Uterus (tissue), 4 donors: ENCODE results near the gene TMEM213. TPM values are rescaled to one million over a fixed set of nuclear protein-coding genes. Genes with fewer than 3 reads are reported as not detected.

ENCODE experiments used
- DNase-seq, 2 donors: peaks; one replicate each; pipeline ENCODE4 v3.0.0-alpha.2; 2019 to 2020
- H3K27ac ChIP-seq, 2 donors: fragments of 200-600 bp; sonication (generic); 1 replicate in 1 of 2; 2 replicates in 1 of 2; pipeline ENCODE4 v1.5.1; 2016 to 2018
- H3K27me3 ChIP-seq, 2 donors: fragments of 200-600 bp; sonication (generic); one replicate each; pipeline ENCODE4 v1.5.1; 2018 to 2019; ENCODE audit warnings: control low read depth in 1 of 2
- H3K36me3 ChIP-seq, 2 donors: fragments of 200-600 bp; sonication (generic); one replicate each; pipeline ENCODE4 v1.5.1; 2019; ENCODE audit warnings: control low read depth in 1 of 2
- H3K4me1 ChIP-seq, 2 donors: fragments of 200-600 bp; sonication (generic); one replicate each; pipeline ENCODE4 v1.5.1; 2018 to 2019; ENCODE audit warnings: control low read depth in 1 of 2
- H3K4me3 ChIP-seq, 2 donors: fragments of 200-600 bp; sonication (generic); 1 replicate in 1 of 2; 2 replicates in 1 of 2; pipeline ENCODE4 v1.5.1; 2018 to 2019; ENCODE audit warnings: mild to moderate bottlenecking in 1 of 2
- H3K9me3 ChIP-seq, 2 donors: fragments of 200-600 bp; sonication (generic); one replicate each; pipeline ENCODE4 v1.5.1; 2019; ENCODE audit warnings: control low read depth in 1 of 2
- CTCF ChIP-seq, 4 experiments: fragments of 200-600 bp in 2 of 4; fragments of 450-650 bp in 2 of 4; sonication (generic) in 2 of 4; IDR thresholded peaks; one replicate each; pipeline ENCODE4 v1.5.1; 2016 to 2019; ENCODE audit warnings: antibody characterized with exemption in 4 of 4, mild to moderate bottlenecking in 2 of 4, moderate library complexity in 1 of 4
- POLR2A ChIP-seq, 2 donors: fragments of 450-650 bp; IDR thresholded peaks; one replicate each; pipeline ENCODE4 v1.6.1; 2016; ENCODE audit warnings: antibody characterized with exemption in 2 of 2, mild to moderate bottlenecking in 1 of 2, moderate library complexity in 1 of 2
- intact Hi-C: fragments of 100-400 bp; cut with DNase I; formaldehyde crosslinking; loops from one replicate; pipeline ENCODE4 v1.15.1; 2023; ENCODE audit warnings: low total_unique reads
- total RNA-seq, 4 donors: library from RNA; depleted of rRNA in 3 of 4; stranded (reverse); fragments of >200 nt in 3 of 4; gene quantifications; one replicate each; pipeline versions ENCODE4 v1.1.0 to v1.2.4, GENCODE V29; 2014 to 2023
- donor health status: DM: yes; HTN: yes; CAD: no.

TMEM213 gene
- total RNA-seq, 4 donors from 2014 or later, result 0.35 TPM; not detected in 3

GRCh38 chr7:138798836-138799235, 1.0 kb downstream of the TMEM213 start:
- H3K27ac ChIP-seq, result no peak overlapping the region
- TF ChIP-seq CTCF (IDR thresholded peaks at IDR 0.05) (no peak), POLR2A (IDR thresholded peaks at IDR 0.05) (no peak)
- H3K27me3 ChIP-seq, result no peaks in the 10 kb centered on the region
- no peaks in the 10 kb centered on the region for H3K9me3 ChIP-seq
- no peak overlapping the region for H3K4me3 ChIP-seq
- no peaks in the 10 kb centered on the region for H3K4me1 ChIP-seq
- intact Hi-C loops, result no loop called here
- no peaks in the 10 kb centered on the region for H3K36me3 ChIP-seq
- DNase-seq, result no peak

GRCh38 chr7:138799336-138800000, 1.7 kb downstream of the TMEM213 start:
- no peak for DNase-seq
- Histone ChIP-seq H3K9me3 (no peaks in the 10 kb centered on the region), H3K27me3 (no peaks in the 10 kb centered on the region), H3K27ac (no peak overlapping the region), H3K4me1 (no peaks in the 10 kb centered on the region), H3K4me3 (no peak overlapping the region), H3K36me3 (no peaks in the 10 kb centered on the region)
- no peak for TF ChIP-seq POLR2A (IDR thresholded peaks at IDR 0.05)
- TF ChIP-seq CTCF (IDR thresholded peaks at IDR 0.05), result no peak
- intact Hi-C loops, result no loop called here

- DNase-seq, result no peak
- intact Hi-C loops, result no loop called here
- Histone ChIP-seq H3K36me3 (no peaks in the 10 kb centered on the region), H3K9me3 (no peaks in the 10 kb centered on the region), H3K4me1 (no peaks in the 10 kb centered on the region), H3K4me3 (no peak overlapping the region), H3K27ac (no peak overlapping the region), H3K27me3 (no peaks in the 10 kb centered on the region)
- TF ChIP-seq CTCF (IDR thresholded peaks at IDR 0.05), result no peak
- no peak for TF ChIP-seq POLR2A (IDR thresholded peaks at IDR 0.05)
Measured at GRCh38 chr7:138801256-138801655, 3.5 kb downstream of the TMEM213 start.

- TF ChIP-seq CTCF (IDR thresholded peaks at IDR 0.05) (no peak), POLR2A (IDR thresholded peaks at IDR 0.05) (no peak)
Measured at GRCh38 chr7:138802706-138803105, 4.9 kb downstream of the TMEM213 start.

GRCh38 chr7:138804618-138805017, 6.8 kb downstream of the TMEM213 start:
- intact Hi-C loops, result no loop called here
- no peak overlapping the region for H3K27ac ChIP-seq
- H3K27me3 ChIP-seq, result no peaks in the 10 kb centered on the region
- no peaks in the 10 kb centered on the region for H3K36me3 ChIP-seq
- H3K4me3 ChIP-seq, result no peak overlapping the region
- no peak for DNase-seq
- no peaks in the 10 kb centered on the region for H3K4me1 ChIP-seq
- H3K9me3 ChIP-seq, result no peaks in the 10 kb centered on the region
- TF ChIP-seq CTCF (IDR thresholded peaks at IDR 0.05) (no peak), POLR2A (IDR thresholded peaks at IDR 0.05) (no peak)

More at GRCh38 chr7:138802706-138803105, 4.9 kb downstream of the TMEM213 start:
- H3K9me3 ChIP-seq, result no peaks in the 10 kb centered on the region
- no peak for DNase-seq
- H3K36me3 ChIP-seq, result no peaks in the 10 kb centered on the region
- H3K4me1 ChIP-seq, result no peaks in the 10 kb centered on the region
- no peak overlapping the region for H3K27ac ChIP-seq
- no peaks in the 10 kb centered on the region for H3K27me3 ChIP-seq
- no peak overlapping the region for H3K4me3 ChIP-seq
- intact Hi-C loops, result no loop called here
